GM03348 (cell line): Measurements from ENCODE around the gene EFCAB6.

ENCODE experiments used
- DNase-seq: peaks from one replicate; pipeline ENCODE4 v3.0.0; 2012; ENCODE audit warnings: low spot score

The EFCAB6 gene

GRCh38 chr22:43636086-43636485, 176.0 kb downstream of the EFCAB6 start:
- DNase-seq, result no peak

GRCh38 chr22:43635101-43635500, 177.0 kb downstream of the EFCAB6 start:
- no peak for DNase-seq

- DNase-seq, result no peak
Observed at GRCh38 chr22:43634316-43634715, 177.8 kb downstream of the EFCAB6 start.

- DNase-seq, result no peak
Observed at GRCh38 chr22:43633631-43634285, 178.3 kb downstream of the EFCAB6 start.

GRCh38 chr22:43631846-43632245, 180.3 kb downstream of the EFCAB6 start:
- no peak for DNase-seq

GRCh38 chr22:43631201-43631600, 180.9 kb downstream of the EFCAB6 start:
- DNase-seq, result no peak

GRCh38 chr22:43630451-43630850, 181.7 kb downstream of the EFCAB6 start:
- no peak for DNase-seq

- DNase-seq, result no peak
Observed at GRCh38 chr22:43628250-43628649, 183.9 kb downstream of the EFCAB6 start.

- DNase-seq, result no peak
Observed at GRCh38 chr22:43627485-43628213, 184.5 kb downstream of the EFCAB6 start.

GRCh38 chr22:43625242-43625641, 186.9 kb downstream of the EFCAB6 start:
- no peak for DNase-seq

- DNase-seq, result no peak
Observed at GRCh38 chr22:43624144-43624998, 187.7 kb downstream of the EFCAB6 start.

GRCh38 chr22:43622886-43623285, 189.2 kb downstream of the EFCAB6 start:
- DNase-seq, result no peak

- no peak for DNase-seq
Observed at GRCh38 chr22:43620197-43620596, 191.9 kb downstream of the EFCAB6 start.

- DNase-seq, result no peak
Observed at GRCh38 chr22:43618517-43618916, 193.6 kb downstream of the EFCAB6 start.

- DNase-seq, result no peak
Observed at GRCh38 chr22:43616645-43617044, 195.5 kb downstream of the EFCAB6 start.

- DNase-seq, result no peak
Observed at GRCh38 chr22:43600265-43600664, 211.8 kb downstream of the EFCAB6 start.

GRCh38 chr22:43592476-43592875, 219.6 kb downstream of the EFCAB6 start:
- no peak for DNase-seq

GRCh38 chr22:43591380-43591779, 220.7 kb downstream of the EFCAB6 start:
- no peak for DNase-seq

GRCh38 chr22:43587574-43587973, 224.5 kb downstream of the EFCAB6 start:
- no peak for DNase-seq

GRCh38 chr22:43583501-43583900, 228.6 kb downstream of the EFCAB6 start:
- DNase-seq, result no peak

- DNase-seq, result no peak
Observed at GRCh38 chr22:43582394-43582793, 229.7 kb downstream of the EFCAB6 start.

GRCh38 chr22:43580271-43580750, 231.8 kb downstream of the EFCAB6 start:
- DNase-seq, result no peak

- no peak for DNase-seq
Observed at GRCh38 chr22:43574738-43575137, 237.4 kb downstream of the EFCAB6 start.
